Panc1 (cell line): ENCODE measurements around the gene GNAT3. TPM values are rescaled to one million over a fixed set of nuclear protein-coding genes. Genes with fewer than 3 reads are reported as not detected.
A peak's percentile ranks its signal among the peaks of the same experiment; 100 is the strongest.

Experiments
- ATAC-seq: fragments of 200-7000 bp; cut with Tn5 transposase; 2 replicates; pipeline ENCODE4 v1.9.1; 2020; ENCODE audit warnings: mild to moderate bottlenecking, moderate library complexity
- BruUV-seq: library from RNA; stranded (reverse); fragments of 400-500 nt; replicated peaks from 2 replicates; lab custom pipeline; 2021; lab: Mats Ljungman, UMichigan
- CTCF ChIA-PET: fragments of 300-600 bp; sonication (Branson Sonifier 250); formaldehyde crosslinking; loops from one replicate; lab custom pipeline; 2022; ENCODE audit warnings: antibody characterized with exemption; lab: Charles Lee
- POLR2A ChIA-PET: fragments of 300-600 bp; sonication (Branson Sonifier 250); formaldehyde crosslinking; loops from one replicate; lab custom pipeline; 2022; ENCODE audit warnings: antibody characterized with exemption; lab: Charles Lee
- DNase-seq: peaks from one replicate; pipeline ENCODE4 v3.0.0-alpha.2; 2010; ENCODE audit warnings: low read depth, low spot score
- H3K27ac ChIP-seq: 2 replicates; pipeline ENCODE4 v1.5.1; 2011; ENCODE audit warnings: mild to moderate bottlenecking, low read length, inconsistent platforms
- H3K27me3 ChIP-seq: fragments of 200-500 bp; sonication (Bioruptor generic); 2 replicates; pipeline ENCODE4 v1.6.0; 2014; ENCODE audit warnings: low read length, inconsistent platforms; ENCODE audit not compliant: control insufficient read depth, insufficient read depth
- H3K36me3 ChIP-seq: fragments of 200-500 bp; sonication (Bioruptor generic); 2 replicates; pipeline ENCODE4 v1.5.1; 2014; ENCODE audit warnings: inconsistent platforms, mild to moderate bottlenecking, low read length, moderate library complexity; ENCODE audit not compliant: control insufficient read depth, insufficient read depth
- H3K4me1 ChIP-seq: 2 replicates; pipeline ENCODE4 v1.5.1; 2011; ENCODE audit warnings: inconsistent platforms, mild to moderate bottlenecking, low read length, moderate library complexity; ENCODE audit not compliant: control insufficient read depth, insufficient read depth
- H3K4me3 ChIP-seq, 2 experiments: 2 replicates each; pipeline ENCODE4 v1.5.1; 2011 to 2012; ENCODE audit warnings: low read depth in 2 of 2, low read length in 2 of 2, mild to moderate bottlenecking in 2 of 2, inconsistent platforms in 1 of 2, moderate library complexity in 1 of 2
- H3K9me3 ChIP-seq: fragments of 200-500 bp; sonication (Bioruptor generic); 2 replicates; pipeline ENCODE4 v1.5.1; 2014; ENCODE audit warnings: low read depth, mild to moderate bottlenecking, inconsistent platforms, low read length, moderate library complexity; ENCODE audit not compliant: control insufficient read depth, insufficient read depth
- CTCF ChIP-seq: fragments of 450-650 bp; IDR thresholded peaks from 2 replicates; pipeline ENCODE4 v1.5.1; 2017; ENCODE audit warnings: mild to moderate bottlenecking
- POLR2AphosphoS5 ChIP-seq: IDR thresholded peaks from 2 replicates; pipeline ENCODE4 v1.6.1; 2012; ENCODE audit warnings: mild to moderate bottlenecking, low read depth, low read length, moderate library complexity
- REST ChIP-seq, 2 experiments: IDR thresholded peaks; 2 replicates each; pipeline ENCODE4 v1.6.1; 2011 to 2012; ENCODE audit warnings: low read depth in 2 of 2, control low read depth in 1 of 2, low read length in 1 of 2, mild to moderate bottlenecking in 1 of 2, moderate library complexity in 1 of 2; ENCODE audit not compliant: insufficient read depth in 1 of 2
- SIN3A ChIP-seq: IDR thresholded peaks from 2 replicates; pipeline ENCODE4 v1.6.1; 2012; ENCODE audit warnings: low read depth, mild to moderate bottlenecking, low read length, moderate library complexity, borderline replicate concordance; ENCODE audit not compliant: insufficient read depth
- TCF7L2 ChIP-seq: IDR thresholded peaks from 2 replicates; pipeline ENCODE4 v1.6.1; 2011; ENCODE audit warnings: mild to moderate bottlenecking, low read depth, low read length, inconsistent platforms
- in situ Hi-C: cut with HindIII; loops from 2 replicates; pipeline ENCODE4 v1.10.0; 2016; ENCODE audit warnings: low sequenced_read_pairs, low pct_unique_long_range_greater_than_20kb
- intact Hi-C: fragments of 100-400 bp; cut with micrococcal nuclease; formaldehyde crosslinking; loops from one replicate; pipeline ENCODE4 v1.10.0; 2022; ENCODE audit not compliant: unreplicated experiment
- total RNA-seq: library from RNA; stranded (reverse); gene quantifications from one replicate; pipeline ENCODE4 v1.2.1, GENCODE V29; 2021; ENCODE audit not compliant: unreplicated experiment

GNAT3 gene
- total RNA-seq, 1 experiment from 2014 or later = not detected

DNA sequence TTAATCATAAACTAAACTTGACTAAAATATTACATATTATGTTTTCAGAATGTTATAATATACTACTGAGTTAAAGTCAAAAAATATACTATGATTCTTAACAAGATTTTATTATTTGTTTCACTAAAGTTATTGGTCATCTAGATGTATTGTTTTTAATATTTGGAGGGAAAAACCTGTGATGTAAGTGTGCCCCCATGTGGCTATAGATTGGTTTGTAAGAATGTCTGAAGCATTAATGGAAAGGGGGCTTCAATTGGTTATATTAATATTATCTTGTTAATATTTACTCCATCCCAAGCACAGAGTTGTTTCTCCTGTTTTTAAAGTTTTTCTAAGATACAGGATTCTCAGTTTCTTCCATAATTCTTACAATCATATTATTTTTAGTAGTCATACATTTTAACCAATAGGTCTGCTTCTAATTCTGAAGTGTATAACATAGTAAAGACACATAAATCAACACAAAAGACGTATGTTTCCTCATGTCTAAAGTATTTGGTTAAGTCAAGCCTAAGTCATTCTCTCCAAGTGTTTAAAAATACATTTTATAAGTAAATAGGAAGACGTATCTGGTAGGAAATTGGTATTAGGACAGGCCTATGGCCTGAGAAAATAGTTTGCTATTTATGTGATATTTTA, 58.0 kb downstream of the GNAT3 start:
- DNase-seq = no peak
- Histone ChIP-seq H3K27me3 (no peaks in the 10 kb centered on the region), H3K4me1 (no peaks in the 10 kb centered on the region), H3K9me3 (no peaks in the 10 kb centered on the region), H3K27ac (no peak overlapping the region), H3K4me3 (no peak overlapping the region), H3K36me3 (no peaks in the 10 kb centered on the region)
- no peak; the same call in 1 of the 2 replicates for ATAC-seq
- CTCF ChIA-PET = no interaction called here
- POLR2A ChIA-PET = no interaction called here
- intact Hi-C loops = loop anchor here (2.0 kb wide), 1 partner anchor 393 kb away; no protein-coding TSS in a partner anchor
- TF ChIP-seq REST (IDR thresholded peaks at IDR 0.05; ENCODE audit: insufficient read depth in 1 of 2, low read depth in 2 of 2, low read length in 1 of 2) (no peak), POLR2AphosphoS5 (no peak), TCF7L2 (no peak), CTCF (peak; percentile 46; the same call in 1 of the 2 replicates), SIN3A (no peak)
- in situ Hi-C loops = no loop called here
- no TSS peak for BruUV-seq

- ChIA-PET CTCF (no interaction called here), POLR2A (no interaction called here)
These were observed 61.1 kb downstream of the GNAT3 start for GRCh38 chr7:80450621-80451308.

More at GRCh38 chr7:80450621-80451308, 61.1 kb downstream of the GNAT3 start:
- ATAC-seq = no peak
- no TSS peak for BruUV-seq
- no peaks in the 10 kb centered on the region for H3K9me3 ChIP-seq
- in situ Hi-C loops (no loop called here), intact Hi-C loops (no loop called here)
- H3K27ac ChIP-seq = no peak overlapping the region
- no peaks in the 10 kb centered on the region for H3K4me1 ChIP-seq
- H3K27me3 ChIP-seq = no peaks in the 10 kb centered on the region
- no peak for DNase-seq
- no peak overlapping the region for H3K4me3 ChIP-seq
- H3K36me3 ChIP-seq = no peaks in the 10 kb centered on the region
- TF ChIP-seq POLR2AphosphoS5 (no peak), REST (IDR thresholded peaks at IDR 0.05; ENCODE audit: insufficient read depth in 1 of 2, low read depth in 2 of 2, low read length in 1 of 2) (no peak), SIN3A (no peak), CTCF (no peak)
